IPS DF 4.7 (cell line): ENCODE results near the gene SPON1.
"Not testable (repeated sequence)": the region's sequence is repeated elsewhere in the genome, so short reads cannot be mapped to it uniquely, and the experiment has no call there.

Source experiments
- DNase-seq: peaks from one replicate; pipeline ENCODE4 v3.0.0-alpha.2; 2013; ENCODE audit warnings: low spot score; ENCODE audit errors: extremely low read depth

SPON1 gene

DNA sequence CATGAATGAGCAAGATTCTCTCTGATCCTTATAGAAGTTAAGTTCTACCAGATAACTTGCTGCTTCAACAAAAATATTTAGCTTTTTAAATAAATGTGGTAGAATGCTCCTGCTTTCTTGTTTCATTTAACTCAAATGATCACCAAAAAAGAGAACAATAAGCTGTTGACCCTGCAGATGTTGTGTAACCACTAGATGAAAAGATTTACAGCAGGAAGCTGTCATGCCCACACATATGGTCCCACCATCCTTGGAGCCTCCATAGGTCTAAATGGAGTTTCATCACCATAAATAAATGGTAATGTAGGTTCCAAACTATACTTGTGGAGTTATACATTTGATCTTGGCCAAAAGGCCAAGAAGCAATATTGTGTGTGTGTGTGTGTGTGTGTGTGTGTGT lies 277.7 kb downstream of the SPON1 start:
- no peak for DNase-seq

DNA sequence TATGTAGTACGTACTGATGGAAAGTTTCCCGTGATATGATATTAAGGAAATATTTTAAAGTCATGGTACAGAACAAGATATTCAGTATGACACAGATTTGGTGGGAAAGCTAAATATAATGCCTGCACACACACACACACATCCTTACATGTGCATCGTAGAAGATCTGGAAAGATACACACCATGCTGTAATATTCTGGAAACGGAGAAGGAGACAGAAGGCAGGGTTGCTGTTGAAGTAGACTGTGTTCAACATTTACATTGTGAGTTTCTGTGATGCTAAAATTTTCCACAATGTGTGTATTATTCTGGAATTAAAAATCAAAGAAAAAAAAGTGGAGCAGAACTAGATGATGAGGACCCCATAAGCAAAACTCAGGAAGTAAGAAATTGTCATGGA lies 278.4 kb downstream of the SPON1 start:
- no peak for DNase-seq

- no peak for DNase-seq
These were observed 279.7 kb downstream of the SPON1 start for GRCh38 chr11:14242187-14242586.

GRCh38 chr11:14242733-14243132 lies 280.2 kb downstream of the SPON1 start:
- no peak for DNase-seq

DNA sequence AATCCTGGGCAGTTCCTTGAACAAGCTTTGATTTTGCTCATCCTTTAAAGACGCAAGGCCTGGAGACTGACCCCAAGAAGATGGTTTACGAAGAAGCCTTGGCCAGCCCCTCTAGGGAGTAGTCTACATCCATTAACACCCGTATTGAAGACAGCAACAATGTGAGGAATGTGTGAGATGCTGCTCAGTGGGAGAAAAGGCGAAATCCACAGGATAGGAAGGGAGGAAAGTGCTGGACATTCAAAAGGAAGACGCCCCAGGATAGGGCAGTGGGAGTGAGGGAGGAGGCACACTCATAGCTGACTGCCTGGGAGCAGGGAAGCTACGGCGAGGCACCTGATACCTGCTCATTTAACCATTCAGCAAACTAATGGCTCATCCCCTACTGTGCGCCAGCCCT lies 282.4 kb downstream of the SPON1 start:
- no peak for DNase-seq

DNA sequence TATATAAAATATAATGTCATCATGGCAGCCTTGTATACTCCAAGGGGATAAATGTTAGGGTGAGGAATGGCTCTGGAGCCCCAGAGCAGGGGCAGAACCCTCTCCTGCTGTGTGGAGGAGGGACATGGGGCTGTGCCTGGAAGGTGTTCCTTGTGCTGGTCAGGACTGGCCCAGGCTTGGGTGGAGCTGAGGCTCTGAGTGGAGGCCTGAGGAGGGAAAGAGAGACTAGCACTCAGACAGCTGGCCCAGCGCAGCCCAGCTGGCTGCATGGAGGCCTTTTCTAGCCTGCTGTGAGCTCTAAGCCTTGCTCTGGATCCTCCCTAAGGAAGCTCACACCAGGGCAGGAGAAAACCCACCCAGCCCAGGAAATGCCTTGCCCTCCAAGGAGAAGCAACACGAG lies 282.9 kb downstream of the SPON1 start:
- DNase-seq: no peak

- no peak for DNase-seq
These were observed 286.1 kb downstream of the SPON1 start for GRCh38 chr11:14248580-14248981.

GRCh38 chr11:14249121-14249963 lies 286.8 kb downstream of the SPON1 start:
- no peak for DNase-seq

DNA sequence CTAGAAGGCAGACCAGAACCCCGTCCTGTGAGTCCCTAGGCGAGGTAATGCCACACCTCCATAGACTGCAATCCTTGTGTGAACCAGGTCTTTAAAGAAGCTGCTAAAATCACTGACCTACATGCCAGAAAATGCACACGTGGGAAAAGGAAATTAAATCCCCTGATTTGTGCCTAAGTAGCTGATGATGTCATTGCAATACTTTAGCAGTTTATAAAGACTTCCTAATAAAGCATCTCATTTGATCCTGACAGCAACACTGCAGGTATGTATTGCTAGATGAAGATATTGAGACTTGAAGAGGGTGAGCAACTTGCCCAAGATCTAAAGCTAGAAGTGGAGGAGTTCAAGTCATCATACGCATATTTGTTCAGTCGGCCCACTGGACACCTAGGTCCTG lies 289.2 kb downstream of the SPON1 start:
- no peak for DNase-seq

- DNase-seq: not testable (repeated sequence)
These were observed 290.0 kb downstream of the SPON1 start for GRCh38 chr11:14252501-14252900.

DNA sequence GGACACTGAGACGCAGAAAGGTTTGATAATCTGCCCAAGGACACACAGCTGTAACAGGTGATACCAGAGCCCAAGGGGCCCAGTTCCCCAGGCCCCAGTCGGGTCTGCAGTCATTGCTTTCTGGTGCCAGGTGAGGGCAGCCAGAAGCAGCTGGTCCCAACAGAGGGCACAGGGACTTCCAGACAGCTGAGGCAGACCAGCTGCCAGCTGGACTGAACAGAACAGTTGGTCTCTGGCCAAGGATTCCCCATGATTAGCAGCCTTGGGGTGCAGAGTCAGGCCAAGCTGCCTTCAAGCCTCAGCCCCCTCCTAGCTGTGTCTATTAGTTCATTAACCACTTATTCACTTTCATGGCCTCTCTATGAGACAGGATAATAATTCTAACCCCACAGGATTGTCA lies 290.9 kb downstream of the SPON1 start:
- DNase-seq: no peak

DNA sequence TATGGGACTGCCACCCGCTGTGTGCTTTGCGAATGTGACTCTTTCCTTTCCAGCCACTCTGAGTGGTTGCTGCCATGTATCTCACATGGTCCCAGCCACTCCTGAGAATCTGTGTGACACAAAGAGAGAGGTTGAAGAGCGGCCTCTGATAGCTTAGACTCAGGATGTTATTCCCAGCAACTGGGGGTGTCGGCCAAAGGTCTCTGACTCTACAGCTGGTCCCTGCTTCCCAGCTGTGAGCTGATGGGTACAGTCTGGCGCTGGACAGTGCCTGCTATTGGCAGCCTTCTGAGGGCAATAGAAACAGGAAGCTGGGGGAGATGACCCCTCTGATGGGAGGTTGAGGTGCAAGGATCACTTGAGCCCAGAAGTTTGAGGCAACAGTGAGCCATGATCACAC lies 291.3 kb downstream of the SPON1 start:
- DNase-seq: no peak

DNA sequence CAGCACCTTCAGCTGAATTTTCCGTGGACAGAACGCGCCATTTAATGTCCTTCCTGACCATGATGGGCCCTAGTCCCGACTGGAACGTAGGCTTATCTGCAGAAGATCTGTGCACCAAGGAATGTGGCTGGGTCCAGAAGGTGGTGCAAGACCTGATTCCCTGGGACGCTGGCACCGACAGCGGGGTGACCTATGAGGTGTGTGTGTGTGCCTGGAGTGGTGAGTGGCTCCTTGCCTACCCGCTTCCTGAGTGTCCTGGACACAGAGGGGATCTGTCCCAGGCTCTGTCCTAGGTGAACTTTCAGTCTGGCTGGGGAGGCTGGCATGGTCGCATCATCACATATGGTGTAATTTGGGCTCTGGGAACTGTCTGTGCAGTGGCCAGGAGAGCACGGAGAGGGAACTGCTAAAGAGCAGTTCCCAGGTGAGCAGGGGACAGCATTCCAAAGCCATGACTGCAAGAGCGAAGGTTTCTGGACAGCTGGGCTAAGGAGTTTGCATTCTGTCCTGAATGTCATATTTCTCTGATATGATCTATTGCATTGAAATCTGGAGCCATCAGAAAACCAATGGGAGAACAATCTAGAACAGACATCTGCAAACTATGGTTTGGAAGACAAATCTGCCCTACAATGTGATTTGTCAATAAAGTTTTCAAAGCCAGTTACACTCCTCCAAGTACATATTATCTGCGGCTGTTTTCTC lies 292.2 kb downstream of the SPON1 start:
- DNase-seq: no peak

DNA sequence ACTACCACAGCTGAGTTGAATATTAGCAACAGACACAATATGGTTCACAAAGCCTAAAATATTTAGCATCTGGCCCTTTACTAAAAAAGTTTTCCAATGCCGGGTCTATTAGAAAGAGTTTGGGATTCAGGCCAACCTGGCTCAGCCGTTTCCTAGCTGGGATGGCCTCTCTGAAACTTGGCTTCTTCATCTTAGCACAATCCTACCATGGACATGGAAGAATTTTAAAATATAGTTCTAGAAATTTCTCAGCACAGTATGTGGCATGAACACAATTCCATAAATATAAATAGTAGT lies 292.7 kb downstream of the SPON1 start:
- DNase-seq: no peak

DNA sequence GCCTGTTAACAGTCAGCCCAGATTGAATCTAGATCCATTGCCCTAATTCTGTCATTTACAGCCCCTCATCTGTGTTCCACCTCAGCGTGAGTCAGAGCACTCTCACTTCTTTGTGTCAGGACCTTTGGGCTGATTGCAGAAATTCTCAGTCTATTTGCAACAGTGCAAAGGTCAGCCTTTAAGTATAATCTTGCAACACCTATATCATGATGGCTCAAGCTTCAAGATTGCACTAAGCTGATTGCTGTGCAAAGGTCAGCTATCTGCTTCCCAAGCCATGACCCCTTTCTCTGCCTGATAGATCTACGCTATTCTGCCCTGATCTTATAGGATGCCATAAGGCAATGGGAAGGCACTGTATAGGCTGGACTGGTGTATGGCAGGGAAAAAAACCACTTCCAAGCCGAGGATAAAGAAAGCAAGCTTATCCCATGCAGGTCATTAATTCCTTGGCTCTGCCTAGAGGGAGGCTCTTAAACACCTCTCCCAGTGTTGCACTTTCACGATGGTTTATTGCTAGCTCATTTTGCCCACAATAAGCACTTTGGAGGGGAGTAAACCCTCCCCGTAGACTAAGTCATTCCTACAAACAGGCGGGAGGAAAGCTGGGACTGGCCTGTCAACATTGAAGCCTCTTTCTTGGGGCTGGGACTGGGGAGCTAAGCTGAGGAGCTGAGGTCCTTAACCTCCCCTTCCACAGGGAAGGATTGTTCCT lies 295.9 kb downstream of the SPON1 start:
- DNase-seq: no peak

- no peak for DNase-seq
These were observed 296.8 kb downstream of the SPON1 start for GRCh38 chr11:14259186-14259784.

DNA sequence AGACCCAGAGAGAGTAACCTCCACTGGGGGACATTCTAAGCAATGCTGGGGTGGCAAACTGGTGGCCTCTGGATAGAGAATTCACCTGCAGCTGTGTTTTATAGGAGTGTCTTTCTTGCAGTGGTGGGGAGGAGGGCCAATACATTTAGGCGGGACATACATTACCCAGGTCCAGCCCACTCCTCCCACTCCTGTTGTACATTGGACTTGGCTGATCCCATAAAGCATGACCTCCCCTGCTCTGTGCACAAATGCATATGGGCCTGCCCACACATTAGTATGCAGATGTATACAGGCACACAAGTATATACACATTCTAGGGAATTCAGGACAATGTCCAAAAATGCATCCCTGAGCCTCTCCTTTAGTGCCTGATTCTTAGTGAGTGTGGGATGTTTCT lies 297.4 kb downstream of the SPON1 start:
- no peak for DNase-seq

DNA sequence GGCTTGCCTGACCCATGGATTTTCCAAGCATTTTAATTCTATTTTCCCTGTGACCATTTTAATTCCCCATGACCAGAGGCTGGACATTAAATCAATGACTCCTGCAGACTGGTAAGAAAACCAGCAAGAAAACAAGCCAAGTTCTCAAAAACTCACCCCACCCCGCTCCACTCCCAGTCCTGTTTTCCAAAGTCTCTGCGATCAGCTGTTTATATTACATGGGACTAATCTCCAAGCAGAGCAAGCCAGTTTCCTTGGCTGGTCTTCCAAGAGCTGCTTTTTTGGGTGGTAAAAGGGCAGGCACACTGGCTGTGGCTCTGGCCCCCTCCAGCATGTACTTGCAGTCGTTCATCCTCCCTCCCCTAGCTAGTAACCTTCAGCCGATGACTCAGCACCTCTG lies 298.5 kb downstream of the SPON1 start:
- DNase-seq: no peak

- no peak for DNase-seq
These were observed 299.8 kb downstream of the SPON1 start for GRCh38 chr11:14262271-14262846.

DNA sequence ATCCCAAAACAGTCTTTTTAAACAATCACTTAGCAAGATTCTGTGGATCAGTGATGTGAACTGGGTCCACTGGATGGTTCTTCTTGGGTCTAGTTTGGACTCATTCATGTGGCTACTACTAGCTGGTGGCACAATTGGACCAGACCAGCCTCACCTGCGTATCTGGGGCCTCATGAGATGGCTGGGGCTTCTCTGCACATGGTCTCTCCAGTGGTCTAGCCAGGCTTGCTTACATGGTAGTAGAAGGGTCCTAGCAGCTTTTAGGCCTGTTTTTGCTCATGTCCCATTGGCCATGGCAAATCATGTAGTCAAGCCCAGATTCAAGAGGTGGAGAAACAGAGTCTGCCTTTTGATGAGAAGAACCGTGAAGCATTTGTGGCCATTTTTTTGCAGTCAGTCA lies 302.4 kb downstream of the SPON1 start:
- no peak for DNase-seq

DNA sequence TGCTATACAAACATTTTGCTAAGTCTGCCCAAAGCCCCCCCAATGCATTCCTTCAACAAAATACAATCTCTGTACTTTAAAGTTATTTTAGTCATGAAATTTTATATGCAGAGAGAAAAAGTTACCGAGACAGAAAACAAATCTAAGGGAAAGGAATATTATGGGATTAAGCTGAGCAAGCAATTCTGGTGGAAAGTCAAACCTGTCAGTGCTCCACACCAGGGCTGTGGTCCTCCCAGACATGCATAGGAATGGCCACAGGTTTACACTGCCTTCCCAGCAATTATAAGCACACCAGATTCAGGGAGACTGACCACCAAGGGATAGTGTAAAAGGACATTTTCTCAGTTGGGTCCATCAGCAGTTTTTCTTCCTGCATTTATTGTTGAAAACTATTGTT lies 304.1 kb downstream of the SPON1 start:
- DNase-seq: no peak
